ENCODE results near the gene STUM.

GRCh38 chr1:226531360-226532093 lies 17.0 kb upstream of the STUM start:
- TF ChIP-seq POLR2AphosphoS5 (IDR thresholded peaks at IDR 0.05; ENCODE audit: low read depth, low read length) = no peak
- no peak for TF ChIP-seq POLR2A (IDR thresholded peaks at IDR 0.05; ENCODE audit: low read depth, low read length)
- TF ChIP-seq TAF1 (IDR thresholded peaks at IDR 0.05; ENCODE audit: low read depth, low read length) = no peak
- no peak for TF ChIP-seq SPI1 (IDR thresholded peaks at IDR 0.05; ENCODE audit: low read depth, low read length)

Data from GM12891 (cell line).